Gastrocnemius medialis (tissue), 4 donors: Measurements from ENCODE around the gene FOXR1.

Experiments
- CTCF ChIP-seq, 5 experiments: fragments of 450-650 bp in 3 of 5; fragments of 200-600 bp in 2 of 5; sonication (generic) in 2 of 5; IDR thresholded peaks in 4 of 5; conservative IDR thresholded peaks in 1 of 5; 1 replicate in 4 of 5; 2 replicates in 1 of 5; pipeline ENCODE4 v1.5.1; 2016 to 2019; ENCODE audit warnings: antibody characterized with exemption in 5 of 5, mild to moderate bottlenecking in 3 of 5, moderate library complexity in 3 of 5
- POLR2A ChIP-seq, 2 donors: fragments of 450-650 bp; IDR thresholded peaks; one replicate each; pipeline ENCODE4 v1.6.1; 2017; ENCODE audit warnings: antibody characterized with exemption in 2 of 2, mild to moderate bottlenecking in 2 of 2, moderate library complexity in 2 of 2

GRCh38 chr11:118930094-118930712 is 41.4 kb upstream of the FOXR1 start:
- no peak for TF ChIP-seq POLR2A (IDR thresholded peaks at IDR 0.05)
- TF ChIP-seq CTCF (IDR thresholded peaks at IDR 0.05 in 4 of 5, conservative IDR thresholded peaks at IDR 0.05 in 1 of 5), result peak; percentile 92 to 99 (median 96)
